CD4-positive, alpha-beta T cell treated with Interleukin-15 for 4 hours (primary cell): Measurements from ENCODE around the gene PWWP2A.
A peak's percentile ranks its signal among the peaks of the same experiment; 100 is the strongest.
"Not testable (repeated sequence)": the region's sequence is repeated elsewhere in the genome, so short reads cannot be mapped to it uniquely, and the experiment has no call there.

Experiments
- DNase-seq: peaks from one replicate; pipeline ENCODE4 v3.0.0-alpha.2; 2020; ENCODE audit warnings: low spot score

PWWP2A gene

GRCh38 chr5:160119142-160119904 is at the start of gene PWWP2A:
Gene PWWP2A, minus strand, starts transcription at chr5:160119450. Its CDS starts 62 bp downstream, at chr5:160119388.
- peak; percentile 100 for DNase-seq

- no peak for DNase-seq
Observed at GRCh38 chr5:160167624-160168165, 48.4 kb upstream of the PWWP2A start.

- no peak for DNase-seq
Observed at GRCh38 chr5:160166973-160167623, 47.8 kb upstream of the PWWP2A start.

GRCh38 chr5:160166069-160166972 is 47.1 kb upstream of the PWWP2A start:
- no peak for DNase-seq

- DNase-seq: no peak
Observed at GRCh38 chr5:160165137-160166068, 46.2 kb upstream of the PWWP2A start.

GRCh38 chr5:160162910-160163309 is 43.7 kb upstream of the PWWP2A start:
- no peak for DNase-seq

- no peak for DNase-seq
Observed at GRCh38 chr5:160161626-160162025, 42.4 kb upstream of the PWWP2A start.

- DNase-seq: not testable (repeated sequence)
Observed at GRCh38 chr5:160160875-160161274, 41.6 kb upstream of the PWWP2A start.

GRCh38 chr5:160159991-160160792 is 40.9 kb upstream of the PWWP2A start:
- DNase-seq: no peak

GRCh38 chr5:160158087-160158486 is 38.8 kb upstream of the PWWP2A start:
- no peak for DNase-seq

GRCh38 chr5:160155017-160155750 is 35.9 kb upstream of the PWWP2A start:
- no peak for DNase-seq

- DNase-seq: no peak
Observed at GRCh38 chr5:160152901-160153300, 33.7 kb upstream of the PWWP2A start.

- no peak for DNase-seq
Observed at GRCh38 chr5:160152287-160152686, 33.0 kb upstream of the PWWP2A start.

GRCh38 chr5:160151017-160151416 is 31.8 kb upstream of the PWWP2A start:
- DNase-seq: no peak

- no peak for DNase-seq
Observed at GRCh38 chr5:160150381-160150780, 31.1 kb upstream of the PWWP2A start.

- DNase-seq: not testable (repeated sequence)
Observed at GRCh38 chr5:160144436-160144835, 25.2 kb upstream of the PWWP2A start.

- DNase-seq: no peak
Observed at GRCh38 chr5:160134332-160134731, 15.1 kb upstream of the PWWP2A start.

- DNase-seq: no peak
Observed at GRCh38 chr5:160133918-160134304, 14.7 kb upstream of the PWWP2A start.

GRCh38 chr5:160133071-160133917 is 14.0 kb upstream of the PWWP2A start:
- no peak for DNase-seq
